GM18505 (cell line): ENCODE results near the gene FPR1.
"Not testable (repeated sequence)": the region's sequence is repeated elsewhere in the genome, so short reads cannot be mapped to it uniquely, and the experiment has no call there.

Experiments used
- ATAC-seq: cut with Tn5 transposase; IDR thresholded peaks from one replicate; pipeline ENCODE4 v1.9.1; 2021; ENCODE audit not compliant: unreplicated experiment
- POLR2A ChIP-seq: IDR thresholded peaks from 4 replicates; pipeline ENCODE4 v1.6.1; 2011; ENCODE audit warnings: borderline replicate concordance; ENCODE audit not compliant: insufficient read depth, insufficient read length; ENCODE audit errors: extremely low read depth

FPR1 gene

GRCh38 chr19:51766461-51766860, 14.8 kb upstream of the FPR1 start:
- no peak for ATAC-seq
- TF ChIP-seq POLR2A, result no peak

- ATAC-seq, result no peak
- TF ChIP-seq POLR2A, result no peak
These were observed 13.4 kb upstream of the FPR1 start for GRCh38 chr19:51765086-51765485.

GRCh38 chr19:51761696-51762095, 10.0 kb upstream of the FPR1 start:
- ATAC-seq, result no peak
- no peak for TF ChIP-seq POLR2A

GRCh38 chr19:51760697-51761356, 9.1 kb upstream of the FPR1 start, which contains the start of gene FPR2:
TSS of gene FPR2 (plus strand) at chr19:51761180. CDS start at chr19:51768659, 7,479 bp downstream.
- no peak for ATAC-seq
- no peak for TF ChIP-seq POLR2A

- ATAC-seq, result no peak
- no peak for TF ChIP-seq POLR2A
These were observed 3.9 kb upstream of the FPR1 start for GRCh38 chr19:51755571-51755970.

- no peak for TF ChIP-seq POLR2A
- no peak for ATAC-seq
These were observed 3.1 kb upstream of the FPR1 start for GRCh38 chr19:51754770-51755169.

GRCh38 chr19:51754109-51754508, 2.4 kb upstream of the FPR1 start:
- ATAC-seq, result no peak
- no peak for TF ChIP-seq POLR2A

GRCh38 chr19:51750400-51751094, 1.1 kb downstream of the FPR1 start:
- no peak for ATAC-seq
- no peak for TF ChIP-seq POLR2A

GRCh38 chr19:51749979-51750378, 1.7 kb downstream of the FPR1 start:
- no peak for ATAC-seq
- no peak for TF ChIP-seq POLR2A

GRCh38 chr19:51746731-51747130, 4.9 kb downstream of the FPR1 start:
- ATAC-seq, result no peak
- no peak for TF ChIP-seq POLR2A

- ATAC-seq, result no peak
- no peak for TF ChIP-seq POLR2A
These were observed 8.3 kb downstream of the FPR1 start for GRCh38 chr19:51743405-51743804.

- TF ChIP-seq POLR2A, result no peak
These were observed 8.9 kb downstream of the FPR1 start for GRCh38 chr19:51742789-51743188.

GRCh38 chr19:51740356-51740755, 11.3 kb downstream of the FPR1 start:
- ATAC-seq, result no peak
- TF ChIP-seq POLR2A, result no peak

More at GRCh38 chr19:51742789-51743188, 8.9 kb downstream of the FPR1 start:
- ATAC-seq, result no peak

GRCh38 chr19:51739466-51740213, 12.0 kb downstream of the FPR1 start:
- no peak for ATAC-seq
- TF ChIP-seq POLR2A, result no peak

GRCh38 chr19:51738523-51738922, 13.2 kb downstream of the FPR1 start:
- ATAC-seq, result not testable (repeated sequence)

GRCh38 chr19:51737924-51738323, 13.8 kb downstream of the FPR1 start:
- no peak for TF ChIP-seq POLR2A
- no peak for ATAC-seq
